ENCODE results near the gene PCDH11Y. TPM values are rescaled to one million over a fixed set of nuclear protein-coding genes. Genes with fewer than 3 reads are reported as not detected.
"Not testable (repeated sequence)": the region's sequence is repeated elsewhere in the genome, so short reads cannot be mapped to it uniquely, and the experiment has no call there.

Gene PCDH11Y, protein sequence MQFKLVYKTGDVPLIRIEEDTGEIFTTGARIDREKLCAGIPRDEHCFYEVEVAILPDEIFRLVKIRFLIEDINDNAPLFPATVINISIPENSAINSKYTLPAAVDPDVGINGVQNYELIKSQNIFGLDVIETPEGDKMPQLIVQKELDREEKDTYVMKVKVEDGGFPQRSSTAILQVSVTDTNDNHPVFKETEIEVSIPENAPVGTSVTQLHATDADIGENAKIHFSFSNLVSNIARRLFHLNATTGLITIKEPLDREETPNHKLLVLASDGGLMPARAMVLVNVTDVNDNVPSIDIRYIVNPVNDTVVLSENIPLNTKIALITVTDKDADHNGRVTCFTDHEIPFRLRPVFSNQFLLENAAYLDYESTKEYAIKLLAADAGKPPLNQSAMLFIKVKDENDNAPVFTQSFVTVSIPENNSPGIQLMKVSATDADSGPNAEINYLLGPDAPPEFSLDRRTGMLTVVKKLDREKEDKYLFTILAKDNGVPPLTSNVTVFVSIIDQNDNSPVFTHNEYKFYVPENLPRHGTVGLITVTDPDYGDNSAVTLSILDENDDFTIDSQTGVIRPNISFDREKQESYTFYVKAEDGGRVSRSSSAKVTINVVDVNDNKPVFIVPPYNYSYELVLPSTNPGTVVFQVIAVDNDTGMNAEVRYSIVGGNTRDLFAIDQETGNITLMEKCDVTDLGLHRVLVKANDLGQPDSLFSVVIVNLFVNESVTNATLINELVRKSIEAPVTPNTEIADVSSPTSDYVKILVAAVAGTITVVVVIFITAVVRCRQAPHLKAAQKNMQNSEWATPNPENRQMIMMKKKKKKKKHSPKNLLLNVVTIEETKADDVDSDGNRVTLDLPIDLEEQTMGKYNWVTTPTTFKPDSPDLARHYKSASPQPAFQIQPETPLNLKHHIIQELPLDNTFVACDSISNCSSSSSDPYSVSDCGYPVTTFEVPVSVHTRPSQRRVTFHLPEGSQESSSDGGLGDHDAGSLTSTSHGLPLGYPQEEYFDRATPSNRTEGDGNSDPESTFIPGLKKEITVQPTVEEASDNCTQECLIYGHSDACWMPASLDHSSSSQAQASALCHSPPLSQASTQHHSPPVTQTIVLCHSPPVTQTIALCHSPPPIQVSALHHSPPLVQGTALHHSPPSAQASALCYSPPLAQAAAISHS (N-terminal part only)
- total RNA-seq (2014; rRNA removed; shearing (Covaris generic); ENCODE audit: low replicate concordance): not detected in 2 replicates

DNA sequence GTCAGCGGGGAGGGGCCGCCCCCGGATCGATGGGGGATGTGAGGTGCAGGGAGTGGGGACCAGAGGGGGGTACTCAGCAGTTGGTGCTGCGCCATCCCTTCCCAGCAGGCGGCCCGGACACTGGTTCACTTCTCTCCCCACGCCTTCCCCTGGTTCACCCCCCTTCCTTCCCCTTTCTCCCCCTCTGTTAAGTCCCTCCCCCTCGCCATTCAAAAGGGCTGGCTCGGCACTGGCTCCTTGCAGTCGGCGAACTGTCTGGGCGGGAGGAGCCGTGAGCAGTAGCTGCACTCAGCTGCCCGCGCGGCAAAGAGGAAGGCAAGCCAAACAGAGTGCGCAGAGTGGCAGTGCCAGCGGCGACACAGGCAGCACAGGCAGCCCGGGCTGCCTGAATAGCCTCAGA lies at the start of gene PCDH11Y:
PCDH11Y (plus strand) TSS at position 240 of the 400 bp plus-strand sequence. CDS start 56,804 bp downstream, outside the sequence.
- H3K36me3 ChIP-seq (ENCODE audit: insufficient read depth, low read length); H4K20me1 ChIP-seq (ENCODE audit: insufficient read depth, low read depth, low read length); H3K27me3 ChIP-seq (ENCODE audit: low read length); H3K4me2 ChIP-seq (ENCODE audit: low read depth, low read length, poor library complexity, severe bottlenecking); H2AFZ ChIP-seq (ENCODE audit: low read length); H3K9ac ChIP-seq (ENCODE audit: low read length); H3K4me1 ChIP-seq (ENCODE audit: low read length); DNase-seq; H3K79me2 ChIP-seq (ENCODE audit: low read length); H3K9me2 ChIP-seq (replicated peaks; ENCODE audit: insufficient read depth, low read length); H3K9me3 ChIP-seq (ENCODE audit: low read length); H3K4me3 ChIP-seq (ENCODE audit: low read length); H3K27ac ChIP-seq (ENCODE audit: low read length): not testable (repeated sequence)

DNA sequence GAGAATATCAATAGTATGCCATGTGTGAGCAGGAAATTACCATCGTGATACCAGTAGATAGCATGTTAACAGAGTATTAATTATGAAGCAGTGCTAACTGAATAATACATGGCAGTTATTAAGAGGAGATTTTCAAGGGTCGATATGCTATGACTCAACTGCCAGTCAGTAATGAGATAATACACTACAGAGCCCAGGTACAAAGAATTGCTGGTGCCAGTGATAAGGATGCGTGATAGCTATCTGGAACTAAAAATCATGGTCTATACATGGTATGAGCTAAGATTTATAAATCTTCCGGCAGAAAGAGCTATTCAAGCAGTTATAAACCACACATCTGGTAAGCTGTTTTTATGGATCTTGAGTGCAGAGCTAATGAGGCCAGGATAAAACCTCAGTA lies 32.2 kb upstream of the PCDH11Y start:
- H3K27me3 ChIP-seq (ENCODE audit: low read length); H3K27ac ChIP-seq (ENCODE audit: low read length); H3K9me2 ChIP-seq (replicated peaks; ENCODE audit: insufficient read depth, low read length); H3K4me3 ChIP-seq (ENCODE audit: low read length); H4K20me1 ChIP-seq (ENCODE audit: insufficient read depth, low read depth, low read length); H3K4me2 ChIP-seq (ENCODE audit: low read depth, low read length, poor library complexity, severe bottlenecking); H3K4me1 ChIP-seq (ENCODE audit: low read length); H3K9me3 ChIP-seq (ENCODE audit: low read length); DNase-seq; H3K9ac ChIP-seq (ENCODE audit: low read length); H3K36me3 ChIP-seq (ENCODE audit: insufficient read depth, low read length); H3K79me2 ChIP-seq (ENCODE audit: low read length); H2AFZ ChIP-seq (ENCODE audit: low read length): not testable (repeated sequence)

DNA sequence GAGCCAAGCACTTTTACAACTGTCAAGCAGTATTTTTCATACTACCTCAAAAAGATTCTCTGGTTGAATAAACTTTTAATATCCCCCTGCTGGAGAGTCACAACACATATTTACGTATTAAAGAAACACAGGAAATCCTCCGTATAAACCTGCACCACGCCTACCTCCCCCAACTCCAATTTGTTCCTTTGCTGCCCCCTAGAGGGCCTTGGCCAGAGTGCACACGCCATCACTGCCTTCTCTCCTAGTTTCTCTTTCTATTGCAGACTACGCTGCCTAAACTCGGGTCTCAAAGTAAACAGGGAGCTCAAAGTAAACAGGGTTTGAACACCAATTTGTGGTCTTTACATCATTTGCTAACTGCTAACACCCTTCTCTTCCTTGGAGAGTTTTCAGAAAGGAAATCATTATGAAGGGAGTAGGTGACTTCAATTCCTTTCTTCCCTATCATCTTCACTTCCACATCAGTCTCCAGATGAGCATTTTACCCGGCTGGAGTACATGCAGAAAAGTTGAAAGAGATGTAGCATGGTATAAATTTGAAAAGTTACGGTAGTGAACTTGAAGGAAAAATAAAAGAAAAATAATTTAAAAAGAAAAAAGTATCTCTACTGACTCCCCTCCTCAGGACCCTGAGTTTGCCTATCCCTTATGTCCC lies 8.2 kb upstream of the PCDH11Y start:
- not testable (repeated sequence) for H3K9ac ChIP-seq (ENCODE audit: low read length); H2AFZ ChIP-seq (ENCODE audit: low read length); H3K79me2 ChIP-seq (ENCODE audit: low read length)

DNA sequence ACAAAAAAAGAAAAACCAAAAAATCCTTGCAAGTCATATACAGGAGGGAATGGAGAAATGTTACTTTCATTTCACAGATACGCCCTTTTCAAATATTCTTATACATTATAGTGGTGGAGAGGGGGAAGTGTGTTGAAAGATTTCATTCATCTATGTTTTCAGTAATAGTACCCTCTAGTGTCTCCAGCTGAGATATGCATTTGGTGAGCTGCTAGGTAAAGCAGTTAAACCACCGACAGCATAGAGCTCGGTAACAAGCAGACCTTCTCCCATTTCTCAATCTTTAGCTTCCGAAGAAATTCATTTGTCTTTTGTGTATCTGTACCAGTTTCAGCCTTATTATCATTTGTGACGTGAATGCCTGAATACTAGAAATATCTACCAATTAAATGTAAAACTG lies 5.2 kb upstream of the PCDH11Y start:
- H3K4me3 ChIP-seq (ENCODE audit: low read length); H2AFZ ChIP-seq (ENCODE audit: low read length); DNase-seq; H3K27me3 ChIP-seq (ENCODE audit: low read length); H3K9ac ChIP-seq (ENCODE audit: low read length); H3K9me2 ChIP-seq (replicated peaks; ENCODE audit: insufficient read depth, low read length); H3K27ac ChIP-seq (ENCODE audit: low read length); H3K4me2 ChIP-seq (ENCODE audit: low read depth, low read length, poor library complexity, severe bottlenecking); H3K36me3 ChIP-seq (ENCODE audit: insufficient read depth, low read length); H3K79me2 ChIP-seq (ENCODE audit: low read length); H3K4me1 ChIP-seq (ENCODE audit: low read length); H3K9me3 ChIP-seq (ENCODE audit: low read length); H4K20me1 ChIP-seq (ENCODE audit: insufficient read depth, low read depth, low read length): not testable (repeated sequence)

More for the DNA sequence above, 8.2 kb upstream of the PCDH11Y start:
- not testable (repeated sequence) for H3K4me2 ChIP-seq (ENCODE audit: low read depth, low read length, poor library complexity, severe bottlenecking); DNase-seq; H3K27me3 ChIP-seq (ENCODE audit: low read length); H3K9me3 ChIP-seq (ENCODE audit: low read length); H3K9me2 ChIP-seq (replicated peaks; ENCODE audit: insufficient read depth, low read length); H3K27ac ChIP-seq (ENCODE audit: low read length); H3K4me1 ChIP-seq (ENCODE audit: low read length); H3K4me3 ChIP-seq (ENCODE audit: low read length); H3K36me3 ChIP-seq (ENCODE audit: insufficient read depth, low read length); H4K20me1 ChIP-seq (ENCODE audit: insufficient read depth, low read depth, low read length)

DNA sequence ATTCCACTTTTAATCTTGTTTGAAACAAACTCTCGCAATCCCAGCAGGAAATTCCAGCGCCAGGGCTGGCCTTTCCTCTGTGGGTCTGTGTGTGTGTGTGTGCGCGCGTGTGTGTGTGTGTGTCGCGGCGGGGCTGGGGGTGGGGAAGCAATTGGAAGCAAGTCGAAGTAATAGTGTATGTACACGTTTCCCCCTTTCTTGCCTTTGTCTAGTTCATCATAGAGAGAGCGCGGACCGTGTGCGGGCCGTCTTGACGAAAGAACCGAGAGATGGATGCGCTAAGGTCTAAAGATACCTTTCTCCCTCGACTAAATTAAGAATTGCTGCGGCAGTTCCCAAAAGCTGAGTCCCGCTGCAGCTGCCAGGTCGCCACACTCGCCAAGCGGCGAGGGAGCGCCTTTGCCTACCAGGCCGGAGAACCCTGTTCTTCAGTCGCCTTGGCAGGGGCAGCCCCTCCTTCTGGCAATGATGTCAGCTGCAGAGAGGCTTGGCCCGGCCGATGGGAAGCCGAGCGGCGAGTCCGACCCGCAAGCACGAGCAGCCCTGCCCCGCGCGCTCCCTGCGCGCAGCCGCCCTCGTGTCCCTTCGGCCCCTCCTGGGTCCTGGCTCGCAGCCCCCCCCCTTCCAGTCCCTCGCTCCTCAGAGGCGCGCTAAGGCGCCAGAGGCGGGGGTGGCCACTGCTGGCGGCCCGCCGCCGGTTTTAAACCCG lies 2.5 kb downstream of the PCDH11Y start:
- H3K9me3 ChIP-seq (ENCODE audit: low read length); H2AFZ ChIP-seq (ENCODE audit: low read length); DNase-seq; H3K9ac ChIP-seq (ENCODE audit: low read length); H3K4me2 ChIP-seq (ENCODE audit: low read depth, low read length, poor library complexity, severe bottlenecking); H3K36me3 ChIP-seq (ENCODE audit: insufficient read depth, low read length); H3K4me1 ChIP-seq (ENCODE audit: low read length); H3K79me2 ChIP-seq (ENCODE audit: low read length); H4K20me1 ChIP-seq (ENCODE audit: insufficient read depth, low read depth, low read length); H3K4me3 ChIP-seq (ENCODE audit: low read length); H3K9me2 ChIP-seq (replicated peaks; ENCODE audit: insufficient read depth, low read length); H3K27me3 ChIP-seq (ENCODE audit: low read length); H3K27ac ChIP-seq (ENCODE audit: low read length): not testable (repeated sequence)

DNA sequence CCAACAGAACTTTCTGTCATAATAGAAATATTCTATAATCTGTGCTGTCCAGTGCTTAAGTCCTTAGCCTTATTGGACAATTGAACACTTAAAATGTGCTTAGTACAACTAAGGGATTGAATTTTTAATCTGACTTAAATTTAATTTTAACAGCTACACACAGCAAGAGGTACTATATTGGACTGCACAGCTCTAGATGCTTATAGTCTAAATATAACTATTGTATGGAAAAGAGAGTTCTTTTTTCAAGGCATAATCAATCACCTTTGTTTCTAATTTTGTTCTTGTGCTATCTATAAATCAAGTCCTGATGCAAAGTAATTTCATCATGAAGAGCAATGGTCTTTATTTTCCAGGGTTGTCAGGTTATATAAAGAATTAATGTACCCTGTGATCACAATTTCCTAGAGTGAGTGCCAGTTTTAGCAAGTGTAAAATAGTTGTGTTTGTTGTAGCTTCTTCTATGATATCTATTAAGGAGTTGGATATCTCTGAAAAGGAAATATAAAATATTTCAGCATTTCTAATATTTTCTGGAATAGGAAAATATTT lies 39.0 kb downstream of the PCDH11Y start:
- H3K27ac ChIP-seq (ENCODE audit: low read length); H3K27me3 ChIP-seq (ENCODE audit: low read length); H3K36me3 ChIP-seq (ENCODE audit: insufficient read depth, low read length); H4K20me1 ChIP-seq (ENCODE audit: insufficient read depth, low read depth, low read length); H3K9me3 ChIP-seq (ENCODE audit: low read length); DNase-seq; H3K4me1 ChIP-seq (ENCODE audit: low read length); H3K9ac ChIP-seq (ENCODE audit: low read length); H3K79me2 ChIP-seq (ENCODE audit: low read length); H3K4me2 ChIP-seq (ENCODE audit: low read depth, low read length, poor library complexity, severe bottlenecking); H3K4me3 ChIP-seq (ENCODE audit: low read length); H2AFZ ChIP-seq (ENCODE audit: low read length); H3K9me2 ChIP-seq (replicated peaks; ENCODE audit: insufficient read depth, low read length): not testable (repeated sequence)

DNA sequence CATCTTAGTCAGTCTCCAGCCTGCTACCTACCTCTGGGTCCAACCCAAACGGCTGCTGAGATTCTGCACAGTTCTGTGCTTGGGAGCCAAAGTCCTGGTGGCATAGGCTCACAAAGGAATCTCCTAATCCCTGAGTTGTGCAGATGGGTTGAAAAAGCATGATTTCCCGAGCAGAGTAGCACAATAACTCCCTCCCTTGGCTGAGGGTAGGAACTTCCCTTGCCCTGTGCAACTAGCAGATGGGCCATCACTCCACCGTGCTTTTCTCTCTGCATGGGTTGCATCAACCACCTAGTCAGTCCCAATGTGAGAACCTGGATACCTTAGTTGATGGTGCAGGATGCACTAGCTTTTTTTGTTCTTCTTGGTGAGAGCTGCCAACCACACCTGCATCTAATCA lies 82.9 kb downstream of the PCDH11Y start:
- H3K79me2 ChIP-seq (ENCODE audit: low read length); H2AFZ ChIP-seq (ENCODE audit: low read length); H4K20me1 ChIP-seq (ENCODE audit: insufficient read depth, low read depth, low read length); H3K27ac ChIP-seq (ENCODE audit: low read length); DNase-seq; H3K27me3 ChIP-seq (ENCODE audit: low read length); H3K4me1 ChIP-seq (ENCODE audit: low read length); H3K9ac ChIP-seq (ENCODE audit: low read length); H3K4me2 ChIP-seq (ENCODE audit: low read depth, low read length, poor library complexity, severe bottlenecking); H3K9me2 ChIP-seq (replicated peaks; ENCODE audit: insufficient read depth, low read length); H3K9me3 ChIP-seq (ENCODE audit: low read length); H3K36me3 ChIP-seq (ENCODE audit: insufficient read depth, low read length); H3K4me3 ChIP-seq (ENCODE audit: low read length): not testable (repeated sequence)
